Embryonic facial prominence (tissue), 1 donor: ENCODE results near the gene EIF4E1B.

ENCODE experiments used
- DNase-seq: peaks from one replicate; pipeline ENCODE4 v3.0.0-alpha.2; 2016; ENCODE audit errors: extremely low spot score

EIF4E1B gene

GRCh38 chr5:176691524-176691923 is 61.0 kb downstream of the EIF4E1B start:
- no peak for DNase-seq

- DNase-seq: no peak
Measured at GRCh38 chr5:176692326-176692725, 61.9 kb downstream of the EIF4E1B start.

GRCh38 chr5:176692839-176693476 is 62.5 kb downstream of the EIF4E1B start:
- DNase-seq: no peak

GRCh38 chr5:176693477-176693851 is 63.0 kb downstream of the EIF4E1B start:
- no peak for DNase-seq

- no peak for DNase-seq
Measured at GRCh38 chr5:176694146-176694545, 63.7 kb downstream of the EIF4E1B start.

GRCh38 chr5:176694631-176695030 is 64.2 kb downstream of the EIF4E1B start:
- DNase-seq: no peak

GRCh38 chr5:176695073-176695472 is 64.6 kb downstream of the EIF4E1B start:
- DNase-seq: no peak
